Dermis blood vessel endothelial cell (primary cell): ENCODE results near the gene APEX2. TPM values are rescaled to one million over a fixed set of nuclear protein-coding genes. Genes with fewer than 3 reads are reported as not detected.
"Not testable (repeated sequence)": the region's sequence is repeated elsewhere in the genome, so short reads cannot be mapped to it uniquely, and the experiment has no call there.

Experiments used
- DNase-seq: peaks from one replicate; pipeline ENCODE4 v3.0.0; 2010
- total RNA-seq: library from RNA; depleted of rRNA; stranded (reverse); fragments of >200 nt; gene quantifications from 2 replicates; pipeline ENCODE4 v1.2.3, GENCODE V29; 2014

Gene APEX2, protein sequence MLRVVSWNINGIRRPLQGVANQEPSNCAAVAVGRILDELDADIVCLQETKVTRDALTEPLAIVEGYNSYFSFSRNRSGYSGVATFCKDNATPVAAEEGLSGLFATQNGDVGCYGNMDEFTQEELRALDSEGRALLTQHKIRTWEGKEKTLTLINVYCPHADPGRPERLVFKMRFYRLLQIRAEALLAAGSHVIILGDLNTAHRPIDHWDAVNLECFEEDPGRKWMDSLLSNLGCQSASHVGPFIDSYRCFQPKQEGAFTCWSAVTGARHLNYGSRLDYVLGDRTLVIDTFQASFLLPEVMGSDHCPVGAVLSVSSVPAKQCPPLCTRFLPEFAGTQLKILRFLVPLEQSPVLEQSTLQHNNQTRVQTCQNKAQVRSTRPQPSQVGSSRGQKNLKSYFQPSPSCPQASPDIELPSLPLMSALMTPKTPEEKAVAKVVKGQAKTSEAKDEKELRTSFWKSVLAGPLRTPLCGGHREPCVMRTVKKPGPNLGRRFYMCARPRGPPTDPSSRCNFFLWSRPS
- total RNA-seq: 8.3 and 12.6 TPM in 2 replicates

DNA sequence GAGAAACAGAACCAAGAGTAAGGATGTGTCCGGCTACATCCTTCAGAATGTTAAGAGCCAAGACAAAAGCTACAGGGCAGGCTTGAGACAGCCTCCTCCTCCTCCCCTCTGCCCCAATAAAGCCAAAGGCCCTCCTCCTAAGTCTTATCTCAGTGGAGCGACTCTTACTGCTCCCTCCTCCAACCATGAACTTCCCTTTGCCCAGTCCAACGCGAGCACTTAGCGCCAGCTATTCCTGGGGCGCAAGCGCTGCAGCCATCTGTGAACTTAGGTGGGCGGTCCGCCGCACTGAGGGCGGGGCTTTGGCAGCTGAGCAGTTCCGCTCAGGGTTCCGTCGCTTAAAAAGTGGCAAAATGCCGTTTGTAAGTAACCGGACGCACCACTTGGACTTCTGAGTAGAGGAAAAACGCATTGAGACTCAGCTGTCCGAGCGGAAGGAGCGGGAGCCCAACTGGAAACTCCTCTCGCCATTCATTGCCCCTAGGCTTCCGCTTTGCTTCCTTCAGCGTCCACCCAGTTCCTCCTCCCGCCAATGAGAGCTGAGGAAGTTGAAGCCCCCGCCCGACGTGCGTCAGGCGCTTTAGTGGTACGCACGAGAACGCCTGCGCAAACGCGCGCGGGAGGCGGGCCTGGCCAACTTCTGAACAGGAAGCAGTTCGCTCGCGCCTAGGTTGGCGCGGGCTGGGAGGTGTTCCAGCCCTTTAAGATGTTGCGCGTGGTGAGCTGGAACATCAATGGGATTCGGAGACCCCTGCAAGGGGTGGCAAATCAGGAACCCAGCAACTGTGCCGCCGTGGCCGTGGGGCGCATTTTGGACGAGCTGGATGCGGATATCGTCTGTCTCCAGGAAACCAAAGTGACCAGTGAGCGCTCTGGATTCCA is at the start of gene APEX2:
TSS of gene APEX2 (plus strand) at position 647 of the 882 bp plus-strand sequence. CDS start at position 707, 60 bp downstream.
- peak; percentile 94 for DNase-seq

DNA sequence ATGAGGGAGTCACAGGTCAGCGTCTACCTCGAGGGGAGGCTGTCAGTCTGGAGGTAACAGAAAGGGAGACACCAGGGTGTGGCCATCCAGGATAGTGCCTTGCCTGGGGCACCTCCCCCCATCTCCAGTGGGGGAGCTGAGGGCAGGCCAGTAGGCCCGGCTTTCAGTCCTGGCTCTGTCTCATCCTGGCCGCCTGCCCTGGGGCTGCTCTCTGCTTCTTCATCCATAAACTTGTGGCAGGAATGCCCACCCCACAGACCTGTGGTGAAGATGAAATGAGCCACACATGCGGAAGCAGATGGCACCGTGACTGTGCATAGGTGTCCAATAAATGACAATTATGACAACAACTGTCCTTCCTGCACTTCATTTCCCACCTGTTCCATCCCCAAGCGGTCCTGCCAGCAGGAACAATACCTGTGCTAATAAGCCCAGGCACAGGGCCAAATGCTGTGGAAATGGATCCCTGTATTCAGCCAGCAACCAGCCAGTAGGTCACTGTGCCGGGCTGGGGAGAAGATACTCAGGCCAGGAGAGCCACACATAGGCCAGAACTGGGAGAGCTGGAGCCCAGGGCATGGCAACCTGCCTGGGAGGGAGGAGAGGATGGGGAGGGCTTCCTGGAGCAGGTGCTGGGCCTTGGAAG is 49.3 kb upstream of the APEX2 start:
- no peak for DNase-seq

DNA sequence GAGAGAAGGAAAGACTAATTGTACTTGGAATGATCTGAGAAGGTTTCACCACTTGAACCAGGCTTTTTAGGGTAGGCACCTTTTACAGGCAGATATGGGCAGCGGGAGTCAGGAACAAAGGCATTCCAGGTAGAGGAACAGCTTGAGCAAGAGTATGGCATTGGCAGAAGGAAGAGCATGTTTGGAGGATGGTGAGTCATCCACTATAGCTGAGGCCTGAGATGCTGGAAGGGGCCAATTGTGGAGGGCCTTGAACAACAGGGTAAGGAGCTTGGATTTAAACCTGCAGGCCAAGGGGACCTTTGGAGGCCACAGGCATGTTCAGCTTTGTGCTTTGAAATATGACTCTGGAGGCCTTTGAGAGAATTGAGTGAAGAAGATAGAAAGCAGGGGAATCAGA is 38.4 kb upstream of the APEX2 start:
- DNase-seq: no peak

DNA sequence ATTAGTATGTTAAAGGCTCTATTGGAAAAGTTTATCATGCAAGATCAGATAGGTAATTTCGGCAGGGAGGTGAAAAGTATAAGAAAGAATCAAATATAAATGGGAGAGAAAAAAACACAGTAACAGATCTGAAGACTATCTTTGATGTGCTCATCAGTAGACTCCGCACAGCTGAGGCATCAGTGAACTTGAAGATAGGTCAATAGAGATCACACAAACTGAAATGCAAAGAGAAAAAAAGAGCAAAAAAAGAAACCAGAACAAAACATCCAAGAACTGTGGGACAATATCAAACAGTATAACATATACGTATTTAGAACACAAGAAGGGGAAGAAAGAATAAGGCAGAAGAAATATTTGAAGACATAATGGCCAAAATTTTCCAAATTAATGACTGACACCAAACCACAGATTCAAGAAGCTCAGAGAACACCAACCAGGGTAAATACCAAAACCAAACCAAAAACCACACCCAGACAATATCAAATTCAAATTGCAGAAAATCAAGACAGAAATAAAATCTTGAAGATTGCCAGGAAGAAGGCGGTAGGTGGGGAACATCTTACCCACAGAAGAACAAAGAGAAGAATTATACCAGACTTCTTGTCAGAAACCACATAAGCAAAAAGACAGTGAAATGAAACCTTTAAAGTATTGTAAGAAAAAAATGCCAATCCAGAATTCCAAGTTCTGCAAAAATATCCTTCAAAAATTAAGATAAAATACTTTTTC is 35.2 kb upstream of the APEX2 start:
- no peak for DNase-seq

DNA sequence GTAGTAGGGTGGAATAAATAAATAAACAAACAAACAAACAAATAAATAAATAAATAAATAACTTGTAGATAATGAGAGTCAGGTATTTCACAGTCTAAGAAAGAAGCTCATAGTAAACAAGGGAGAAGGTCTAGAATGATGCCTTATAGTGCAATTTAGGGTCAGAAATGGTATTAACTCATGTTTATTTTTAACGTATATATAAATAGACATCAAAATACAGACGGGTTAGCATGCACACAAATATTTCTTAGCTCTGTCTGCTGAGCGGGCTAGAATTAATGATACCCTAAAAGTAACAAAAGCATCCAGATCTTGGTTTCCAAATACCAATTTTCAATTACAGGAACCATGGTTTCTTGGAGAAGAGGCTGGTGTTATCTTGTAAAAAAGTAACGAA is 22.8 kb upstream of the APEX2 start:
- DNase-seq: no peak

DNA sequence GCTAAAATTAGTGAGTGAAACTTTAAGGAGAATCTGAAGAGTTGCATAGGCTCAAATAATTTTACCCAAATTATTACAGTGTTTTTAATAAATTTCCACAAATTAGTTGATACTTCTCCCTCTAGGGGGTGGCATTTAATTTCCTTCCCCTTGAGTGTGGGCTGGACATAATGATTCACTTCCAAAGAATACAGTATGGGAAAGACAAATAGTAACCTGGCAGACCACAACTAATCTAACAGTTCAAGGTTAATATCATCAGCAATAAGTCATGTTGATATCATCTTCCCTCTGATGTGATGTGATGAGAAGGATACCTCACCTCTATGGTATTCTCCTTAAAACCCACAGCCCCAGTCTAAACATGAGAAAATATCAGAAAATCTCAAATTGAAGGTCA is 21.7 kb upstream of the APEX2 start:
- DNase-seq: no peak

DNA sequence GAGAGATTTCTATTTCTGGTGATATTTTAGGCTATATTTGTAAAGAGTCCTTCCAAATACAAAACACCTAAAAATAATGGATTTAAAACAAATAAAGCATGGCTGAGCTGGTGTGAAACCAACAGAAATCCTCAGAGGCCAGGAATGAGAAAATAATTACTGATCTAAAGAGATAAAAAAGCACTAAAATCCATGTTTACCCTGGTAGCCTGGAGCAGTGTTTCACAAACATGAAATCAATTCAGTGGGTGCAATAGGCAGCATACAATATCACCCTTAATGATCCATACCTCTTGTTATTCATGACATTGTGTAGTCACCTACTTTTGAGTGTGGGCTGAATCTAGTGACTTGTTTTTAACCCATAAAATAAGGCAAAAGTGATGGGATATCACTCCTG is 20.7 kb upstream of the APEX2 start:
- DNase-seq: no peak

DNA sequence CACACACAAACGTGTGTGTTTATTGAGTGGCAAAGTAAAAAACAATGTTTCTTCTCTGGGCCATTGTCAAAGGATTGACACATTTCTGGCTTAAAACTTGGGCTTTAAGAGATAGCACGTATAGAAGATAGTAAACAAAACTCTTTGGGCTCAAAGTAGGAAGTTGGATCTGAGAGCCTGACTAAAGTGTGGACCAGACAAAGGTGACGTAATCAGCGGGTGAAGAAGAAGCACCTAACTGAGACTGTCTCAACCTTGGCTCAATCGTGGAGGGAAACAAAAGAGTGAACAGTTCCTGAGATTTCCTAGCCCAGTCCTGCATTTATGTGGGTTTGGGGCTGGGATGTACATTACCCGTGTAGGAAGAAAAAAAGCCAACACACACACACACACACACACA is 19.8 kb upstream of the APEX2 start:
- no peak for DNase-seq

DNA sequence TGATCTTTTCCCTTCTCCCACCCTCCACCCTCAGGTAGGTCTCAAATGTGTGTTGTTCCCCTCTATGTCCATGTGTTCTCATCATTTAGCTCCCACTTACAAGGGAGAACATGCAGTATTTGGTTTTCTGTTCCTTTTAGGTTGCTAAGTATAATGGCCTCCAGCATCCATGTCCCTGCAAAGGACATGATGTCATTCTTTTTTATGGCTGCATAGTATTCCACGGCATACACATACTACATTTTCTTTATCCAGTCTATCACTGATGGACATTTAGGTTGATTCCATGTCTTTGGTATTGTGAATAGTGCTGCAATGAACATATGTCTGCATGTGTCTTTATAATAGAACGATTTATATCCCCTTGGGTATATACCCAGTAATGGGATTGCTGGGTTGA is 16.9 kb upstream of the APEX2 start:
- DNase-seq: not testable (repeated sequence)

DNA sequence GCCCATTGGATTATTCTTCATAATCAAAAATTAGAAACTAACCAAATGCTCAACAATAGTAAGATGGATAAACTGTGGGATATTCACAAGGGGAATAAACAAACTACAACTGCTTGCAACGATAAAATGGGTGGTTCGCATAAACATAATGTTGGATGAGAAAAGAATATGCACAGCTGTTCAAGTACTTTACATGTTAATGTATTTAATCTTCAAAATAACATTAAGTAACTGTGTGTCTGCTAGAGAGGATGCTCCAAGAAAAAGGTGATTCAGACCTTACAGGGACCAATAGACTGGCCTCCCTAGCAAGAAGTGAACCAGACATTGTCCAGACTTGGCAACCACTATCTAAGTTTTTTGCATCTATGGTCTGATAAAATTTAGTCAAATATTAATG is 8.5 kb upstream of the APEX2 start:
- DNase-seq: no peak

DNA sequence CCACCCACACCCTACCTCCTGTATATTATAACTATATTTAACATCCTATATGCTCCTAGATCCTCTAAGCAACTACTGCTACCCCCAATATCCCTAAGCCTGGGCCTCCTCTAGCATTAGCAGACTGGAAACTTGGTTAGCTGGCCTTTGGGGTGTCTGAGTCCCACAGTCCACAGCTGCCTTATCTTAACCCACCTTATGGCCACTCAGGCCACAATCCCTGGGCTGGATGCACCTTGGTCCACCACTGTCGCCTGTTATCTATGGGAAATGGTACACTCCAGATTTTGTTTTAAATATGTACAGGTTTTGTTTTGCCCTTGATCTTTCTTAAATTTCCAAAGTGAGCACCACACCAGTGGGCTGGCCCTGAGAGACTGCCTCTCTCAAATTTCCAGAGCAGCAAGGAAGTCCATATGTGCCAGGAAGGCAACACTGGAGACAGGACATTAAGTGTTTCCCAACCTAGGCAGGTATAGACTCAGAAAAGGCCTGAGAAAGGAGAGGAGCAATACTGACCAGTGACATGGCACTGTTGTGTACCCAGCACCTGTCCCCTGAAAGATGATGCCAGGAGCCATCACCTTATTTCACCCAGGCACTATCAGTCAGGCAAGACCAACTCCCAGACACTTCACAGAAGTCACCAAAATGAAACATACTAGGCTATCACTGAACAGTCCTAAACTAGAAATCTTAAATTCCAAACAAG is 7.1 kb upstream of the APEX2 start:
- no peak for DNase-seq

DNA sequence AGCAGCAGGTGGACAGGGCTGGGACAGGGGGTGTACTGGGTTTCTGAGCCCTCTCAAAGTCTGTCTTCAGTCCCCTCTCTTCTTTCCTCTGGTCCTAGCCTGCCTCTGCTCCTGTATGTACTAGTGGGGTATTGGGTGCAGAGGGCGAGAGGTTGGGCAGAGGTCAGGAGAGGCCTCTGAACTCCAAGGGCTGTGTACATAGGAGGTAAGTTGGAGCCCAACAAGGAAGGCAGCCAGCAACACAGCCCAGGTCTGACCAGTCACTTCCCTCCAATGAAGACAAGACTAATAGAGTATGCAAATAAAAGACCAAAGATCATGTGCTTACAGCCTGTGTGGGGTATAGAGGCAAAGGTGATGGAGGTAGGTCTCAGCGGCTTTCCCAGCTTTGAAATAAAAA is 6.1 kb upstream of the APEX2 start, which contains the start of gene PFKFB1:
TSS of gene PFKFB1 (minus strand) at position 90 of the 400 bp plus-strand sequence. CDS start 181 bp downstream, outside the sequence.
- DNase-seq: no peak

DNA sequence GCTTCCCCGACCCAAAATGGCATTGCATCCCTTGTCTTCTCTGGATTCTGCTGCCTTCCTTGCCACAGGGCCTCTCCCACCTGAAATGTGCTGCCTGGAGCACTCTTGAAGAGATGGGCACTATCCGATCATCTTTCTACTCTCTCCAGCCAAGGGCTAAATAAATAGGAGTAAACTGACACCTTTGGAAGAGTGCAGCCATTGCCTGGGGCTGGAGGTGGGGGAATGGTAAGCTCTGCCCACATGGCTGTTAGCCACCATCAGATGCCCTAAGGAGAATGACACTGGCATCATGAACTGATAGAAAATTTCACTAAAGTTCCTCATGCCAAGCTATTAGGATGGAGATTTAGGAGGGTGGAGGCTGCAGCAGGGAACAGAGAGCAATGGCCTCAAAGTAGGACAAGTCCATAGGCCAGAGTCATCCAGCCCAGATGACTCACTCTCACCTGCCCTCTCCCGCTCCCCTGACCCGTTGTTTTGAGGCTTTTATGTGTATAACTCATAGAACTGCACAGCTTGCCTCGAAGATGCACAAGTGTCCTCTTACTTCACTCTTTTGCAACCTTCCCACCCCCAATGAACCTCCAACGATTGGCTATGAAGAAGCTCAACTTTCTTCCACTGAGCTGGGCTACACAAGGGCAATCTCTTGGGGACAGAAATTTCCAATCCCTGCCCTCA is 5.4 kb upstream of the APEX2 start:
- no peak for DNase-seq

DNA sequence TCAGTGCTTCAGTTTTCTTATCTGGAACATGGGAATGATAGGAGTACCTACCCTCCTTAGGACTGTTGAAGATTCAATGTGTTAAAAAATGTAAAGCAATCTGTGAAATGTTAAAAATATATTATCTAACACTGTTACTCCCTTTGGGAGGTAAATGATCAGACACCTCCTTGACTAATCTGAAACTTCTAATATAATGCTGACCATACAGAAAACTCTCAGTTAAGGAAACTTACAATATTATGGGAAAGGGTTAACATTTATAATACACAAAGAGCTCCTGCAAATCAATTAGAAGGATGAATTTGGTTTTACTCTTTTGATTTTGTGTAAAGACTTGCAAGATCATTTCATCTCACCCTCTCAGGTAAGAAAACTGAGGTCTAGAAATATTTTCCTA is 4.5 kb upstream of the APEX2 start:
- no peak for DNase-seq

DNA sequence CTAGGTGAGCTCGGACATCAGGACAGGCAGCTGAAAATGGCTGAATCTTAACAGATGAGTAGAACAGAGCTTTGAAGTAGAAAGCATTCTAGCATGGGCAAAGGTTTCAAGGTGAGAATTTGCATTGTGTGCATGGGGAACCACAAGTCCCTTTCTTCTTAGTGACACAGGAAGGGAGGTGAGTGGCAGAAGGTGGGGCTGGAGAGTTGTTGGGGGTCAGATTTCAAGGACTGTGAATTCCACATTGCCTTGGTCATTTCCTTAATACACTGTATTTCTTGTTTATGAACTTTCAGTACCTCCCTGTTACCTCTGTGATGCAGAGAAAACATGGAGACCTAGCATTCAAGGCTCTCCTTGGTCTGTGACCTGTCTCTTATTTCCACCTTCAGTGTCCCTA is 4.1 kb downstream of the APEX2 start:
- DNase-seq: no peak

DNA sequence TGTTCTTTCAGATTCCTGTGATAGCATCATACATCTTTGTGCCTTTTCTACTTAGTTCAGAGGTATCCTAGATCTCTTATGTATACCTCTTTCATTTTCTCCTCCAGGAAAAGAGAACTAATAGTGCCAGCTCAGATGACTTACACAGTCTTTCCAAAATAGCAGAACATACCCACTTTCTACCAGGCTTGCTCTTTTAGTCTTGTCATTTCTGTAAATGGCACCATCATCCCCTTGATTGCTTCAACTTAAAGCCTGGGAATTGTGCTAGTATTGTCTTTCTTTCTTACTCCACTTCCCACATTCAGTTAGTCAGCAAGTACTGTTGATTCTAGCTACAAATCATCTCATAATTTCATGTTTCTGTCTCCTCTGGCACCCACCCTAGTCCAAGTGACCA is 5.1 kb downstream of the APEX2 start:
- no peak for DNase-seq

DNA sequence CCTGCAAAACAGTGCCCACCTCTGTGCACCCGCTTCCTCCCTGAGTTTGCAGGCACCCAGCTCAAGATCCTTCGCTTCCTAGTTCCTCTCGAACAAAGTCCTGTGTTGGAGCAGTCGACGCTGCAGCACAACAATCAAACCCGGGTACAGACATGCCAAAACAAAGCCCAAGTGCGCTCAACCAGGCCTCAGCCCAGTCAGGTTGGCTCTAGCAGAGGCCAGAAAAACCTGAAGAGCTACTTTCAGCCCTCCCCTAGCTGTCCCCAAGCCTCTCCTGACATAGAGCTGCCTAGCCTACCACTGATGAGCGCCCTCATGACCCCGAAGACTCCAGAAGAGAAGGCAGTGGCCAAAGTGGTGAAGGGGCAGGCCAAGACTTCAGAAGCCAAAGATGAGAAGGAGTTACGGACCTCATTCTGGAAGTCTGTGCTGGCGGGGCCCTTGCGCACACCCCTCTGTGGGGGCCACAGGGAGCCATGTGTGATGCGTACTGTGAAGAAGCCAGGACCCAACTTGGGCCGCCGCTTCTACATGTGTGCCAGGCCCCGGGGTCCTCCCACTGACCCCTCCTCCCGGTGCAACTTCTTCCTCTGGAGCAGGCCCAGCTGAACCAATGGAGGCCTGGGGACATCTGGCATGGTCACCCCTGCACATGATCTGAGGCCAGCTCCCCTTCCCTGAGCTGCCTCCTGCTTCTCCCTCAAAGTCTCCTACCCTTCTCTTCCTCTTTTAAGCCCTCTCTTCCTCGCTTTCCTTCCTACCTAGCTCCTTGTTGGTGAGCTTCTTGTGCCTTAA is 6.9 kb downstream of the APEX2 start:
- no peak for DNase-seq

DNA sequence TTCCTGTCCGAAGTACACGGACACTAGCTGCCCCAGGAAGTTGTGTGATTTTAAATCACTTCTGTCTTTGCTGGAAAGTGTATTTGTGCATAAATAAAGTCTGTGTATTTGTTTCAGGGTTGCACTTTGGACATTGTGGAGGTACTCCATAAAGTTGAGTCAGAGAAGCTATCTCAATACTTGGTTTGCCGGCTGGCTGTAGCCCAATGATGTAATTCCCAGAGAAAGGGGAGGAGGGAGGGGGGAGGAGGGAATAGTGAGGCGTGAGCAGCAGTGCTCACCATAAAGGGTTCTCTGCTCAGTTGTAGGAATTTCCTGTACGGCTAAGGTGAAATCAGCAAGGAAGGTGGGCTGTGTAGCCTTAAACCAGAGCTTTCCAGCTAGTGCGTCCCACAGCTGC is 7.5 kb downstream of the APEX2 start:
- DNase-seq: peak; percentile 51

DNA sequence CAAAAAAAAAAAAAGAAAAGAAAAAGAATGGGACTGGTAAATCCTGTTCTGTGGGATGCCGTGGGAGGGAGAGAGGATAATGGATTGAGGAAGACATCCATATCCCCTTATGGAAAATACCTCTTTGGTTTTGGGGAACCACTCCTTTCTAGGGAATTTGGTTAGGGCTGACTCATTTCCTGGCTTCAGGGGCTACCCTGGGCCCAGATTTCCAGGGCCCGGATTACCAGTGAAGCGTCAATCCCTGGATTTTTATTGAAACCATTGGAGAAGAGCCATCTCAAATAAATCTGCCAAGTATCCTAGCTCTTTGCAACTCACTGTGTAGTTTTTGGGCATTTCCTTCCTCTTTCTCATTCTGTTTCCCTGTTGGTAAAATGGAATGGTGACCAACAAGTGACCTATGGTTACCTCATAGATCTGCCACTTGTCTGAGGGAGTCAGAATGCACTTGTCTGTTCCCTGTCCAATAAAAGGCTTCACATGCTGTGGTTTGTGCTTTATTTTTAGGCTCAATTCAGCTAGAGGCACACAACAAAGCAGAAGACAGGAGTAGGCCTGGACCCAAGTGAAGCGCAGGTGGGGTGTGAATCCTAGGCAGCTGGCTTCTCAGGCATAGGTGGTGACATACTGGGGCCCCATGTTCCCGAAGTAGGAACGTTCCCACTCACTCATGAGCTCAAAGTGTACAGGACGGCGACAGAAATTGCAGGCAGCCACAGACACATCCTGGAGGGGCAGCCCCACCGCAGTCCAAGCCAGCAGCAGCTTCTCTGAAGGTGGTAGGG is 8.6 kb downstream of the APEX2 start:
- DNase-seq: peak; percentile 23
